ENCODE data around the gene GPR143. TPM values are rescaled to one million over a fixed set of nuclear protein-coding genes. Genes with fewer than 3 reads are reported as not detected.
"Not testable (repeated sequence)": the region's sequence is repeated elsewhere in the genome, so short reads cannot be mapped to it uniquely, and the experiment has no call there.

The GPR143 gene
- not detected for total RNA-seq

DNA sequence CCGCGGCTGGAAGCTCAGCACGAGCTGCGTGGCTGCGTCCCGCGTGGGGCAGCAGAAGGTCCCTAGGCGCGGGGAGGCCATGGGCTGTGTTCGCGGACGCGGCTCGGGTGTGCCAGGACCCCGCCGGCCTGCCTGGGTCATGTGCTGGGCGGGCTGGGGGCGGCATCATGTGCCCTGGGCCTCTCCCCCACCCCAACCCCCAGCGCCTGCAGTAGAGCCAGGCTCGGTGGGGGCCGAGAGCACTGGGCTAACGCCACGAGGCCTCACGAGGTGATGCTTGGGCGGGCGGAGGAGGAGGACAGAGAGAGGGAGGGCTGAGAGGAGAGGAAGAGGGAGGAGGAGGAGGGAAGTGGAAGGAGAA lies at the start of gene GPR143:
GPR143 (minus strand) TSS at position 111 of the 361 bp plus-strand sequence; CDS start at position 81, 30 bp downstream.
- DNase-seq (ENCODE audit: low read depth in 2 of 3, low spot score in 2 of 3): no peak

DNA sequence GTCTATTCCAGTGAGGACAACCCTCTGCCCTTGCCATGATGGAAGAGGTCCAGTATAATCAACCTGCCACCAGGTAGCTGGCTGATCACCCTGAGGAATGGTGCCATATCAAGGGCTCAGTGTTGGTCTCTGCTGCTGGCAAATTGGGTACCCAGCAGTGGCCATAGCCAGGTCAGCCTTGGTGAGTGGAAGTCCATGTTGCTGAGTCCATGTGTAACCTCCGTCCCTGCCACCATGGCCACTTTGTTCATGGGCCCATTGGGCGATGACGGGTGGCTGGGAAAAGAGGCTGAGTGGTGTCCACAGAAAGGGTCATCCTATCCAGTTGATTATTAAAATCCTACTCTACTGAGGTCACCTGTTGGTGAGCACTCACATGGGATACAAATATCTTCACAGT lies 45.4 kb upstream of the GPR143 start:
- DNase-seq (ENCODE audit: low read depth in 2 of 3, low spot score in 2 of 3): not testable (repeated sequence)

DNA sequence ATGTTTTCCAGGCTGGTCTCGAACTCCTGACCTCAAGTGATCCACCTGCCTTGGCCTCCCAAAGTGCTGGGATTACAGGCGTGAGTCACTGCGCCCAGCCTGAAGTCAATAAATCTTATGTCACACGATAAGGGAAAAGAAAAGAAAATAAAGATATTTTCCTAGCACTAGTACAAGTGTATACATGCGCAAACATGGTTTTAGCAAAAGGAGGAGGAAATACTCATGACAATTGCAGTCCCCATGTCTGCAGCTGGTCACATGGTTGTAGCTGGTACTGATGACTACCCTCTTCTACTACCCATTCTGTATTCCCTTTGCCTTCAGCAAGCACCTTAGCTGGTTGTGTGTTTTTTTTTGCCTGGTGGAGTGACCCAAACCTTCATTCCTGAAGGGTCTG lies 44.2 kb upstream of the GPR143 start:
- DNase-seq (ENCODE audit: low read depth in 2 of 3, low spot score in 2 of 3): not testable (repeated sequence)

DNA sequence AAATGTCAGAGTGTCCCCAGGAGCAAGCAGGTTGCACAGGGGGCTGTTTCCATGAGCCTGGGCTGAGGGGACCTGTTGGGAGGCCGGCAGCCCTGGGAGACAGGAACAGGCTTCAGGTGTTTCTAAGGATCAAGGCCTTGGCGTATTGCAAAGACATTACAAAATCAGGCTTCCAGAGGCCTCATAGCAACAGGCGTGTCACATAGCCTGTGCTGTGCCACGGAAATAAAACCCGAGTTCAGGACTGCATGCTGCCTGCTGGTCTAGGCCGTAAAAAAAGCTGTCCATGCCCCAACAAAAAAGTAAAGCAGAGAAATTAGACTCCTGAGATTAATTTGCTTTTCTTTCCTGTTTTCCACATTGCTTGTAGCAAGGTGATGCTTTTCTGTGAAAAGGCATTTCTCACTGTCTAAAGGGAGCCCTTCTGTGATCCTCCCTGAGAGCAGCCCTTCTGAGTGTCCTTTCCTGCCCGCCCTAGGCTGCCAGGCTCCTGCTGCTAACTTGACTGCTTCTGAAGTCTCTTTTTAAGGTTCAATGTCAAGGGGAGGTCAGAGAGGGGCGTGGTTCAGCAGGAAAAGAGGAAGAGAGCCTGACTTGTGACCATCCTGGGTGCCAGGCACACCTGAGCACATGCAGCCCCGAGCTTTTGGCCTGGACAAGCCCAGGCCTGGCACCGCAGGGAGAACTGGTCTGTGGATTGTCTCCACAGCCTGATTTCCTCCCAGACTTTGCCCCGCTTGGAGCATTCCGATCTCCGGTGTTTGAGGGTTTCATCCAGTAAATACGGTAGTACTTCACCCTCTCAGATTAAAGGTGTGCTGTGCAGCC lies 41.9 kb upstream of the GPR143 start:
- no peak for DNase-seq (ENCODE audit: low read depth in 2 of 3, low spot score in 2 of 3)

DNA sequence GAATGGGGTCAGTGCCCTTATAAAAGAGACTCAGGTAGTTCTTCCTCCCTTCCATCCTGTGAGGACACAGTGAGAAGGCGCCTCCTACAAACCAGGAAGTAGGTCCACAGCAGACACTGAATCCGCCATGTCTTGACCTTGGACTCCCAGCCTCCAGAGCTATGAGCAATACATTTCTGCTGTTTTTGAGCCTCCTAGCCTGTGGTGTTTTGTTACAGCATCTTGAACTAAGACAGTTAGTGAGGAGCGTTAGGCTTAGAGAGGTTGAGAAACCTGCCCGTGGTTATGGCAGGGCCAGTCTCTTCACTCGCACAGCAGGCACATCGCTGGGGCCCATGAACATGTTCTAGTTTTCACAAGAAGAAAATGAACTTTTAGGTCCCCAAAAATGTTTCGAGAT lies 40.3 kb upstream of the GPR143 start:
- DNase-seq (ENCODE audit: low read depth in 2 of 3, low spot score in 2 of 3): no peak

DNA sequence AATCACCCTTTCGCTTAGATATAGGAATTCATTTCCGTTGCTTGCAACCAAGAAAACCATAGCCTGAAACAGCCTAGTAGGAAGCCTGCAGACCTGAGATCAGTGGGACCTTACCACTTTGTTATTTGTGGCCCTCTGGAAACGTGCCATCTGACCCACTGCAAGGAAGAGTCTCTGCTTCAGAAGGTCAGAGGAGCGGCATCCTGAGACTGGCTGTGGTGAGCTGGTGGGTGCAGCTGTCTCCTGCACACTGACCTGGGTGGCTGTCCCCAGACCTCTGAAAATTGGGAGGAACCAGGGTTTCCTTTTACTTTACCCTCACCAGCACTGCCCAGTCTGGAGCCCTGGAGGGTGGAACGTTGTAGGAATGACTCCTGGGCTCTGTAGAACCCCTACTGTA lies 38.8 kb upstream of the GPR143 start:
- no peak for DNase-seq (ENCODE audit: low read depth in 2 of 3, low spot score in 2 of 3)

DNA sequence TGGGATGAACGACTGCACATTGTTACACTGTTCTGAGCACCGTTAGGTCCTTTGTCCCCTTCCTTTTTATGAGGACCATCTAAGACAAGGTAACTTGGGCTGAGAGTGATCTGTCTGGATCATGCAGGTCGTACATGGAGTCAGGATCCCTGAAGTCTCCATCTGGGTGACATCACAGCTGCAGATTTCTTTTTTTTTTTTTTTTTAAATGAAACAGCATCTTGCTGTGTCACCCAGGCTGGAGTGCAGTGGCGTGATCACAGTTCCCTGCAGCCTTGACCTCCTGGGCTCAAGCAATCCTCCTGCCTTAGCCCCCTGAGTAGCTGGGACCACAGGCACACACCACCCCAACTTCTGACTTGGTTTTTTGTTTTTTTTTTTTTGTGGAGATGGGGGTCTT lies 37.1 kb upstream of the GPR143 start:
- no peak for DNase-seq (ENCODE audit: low read depth in 2 of 3, low spot score in 2 of 3)

DNA sequence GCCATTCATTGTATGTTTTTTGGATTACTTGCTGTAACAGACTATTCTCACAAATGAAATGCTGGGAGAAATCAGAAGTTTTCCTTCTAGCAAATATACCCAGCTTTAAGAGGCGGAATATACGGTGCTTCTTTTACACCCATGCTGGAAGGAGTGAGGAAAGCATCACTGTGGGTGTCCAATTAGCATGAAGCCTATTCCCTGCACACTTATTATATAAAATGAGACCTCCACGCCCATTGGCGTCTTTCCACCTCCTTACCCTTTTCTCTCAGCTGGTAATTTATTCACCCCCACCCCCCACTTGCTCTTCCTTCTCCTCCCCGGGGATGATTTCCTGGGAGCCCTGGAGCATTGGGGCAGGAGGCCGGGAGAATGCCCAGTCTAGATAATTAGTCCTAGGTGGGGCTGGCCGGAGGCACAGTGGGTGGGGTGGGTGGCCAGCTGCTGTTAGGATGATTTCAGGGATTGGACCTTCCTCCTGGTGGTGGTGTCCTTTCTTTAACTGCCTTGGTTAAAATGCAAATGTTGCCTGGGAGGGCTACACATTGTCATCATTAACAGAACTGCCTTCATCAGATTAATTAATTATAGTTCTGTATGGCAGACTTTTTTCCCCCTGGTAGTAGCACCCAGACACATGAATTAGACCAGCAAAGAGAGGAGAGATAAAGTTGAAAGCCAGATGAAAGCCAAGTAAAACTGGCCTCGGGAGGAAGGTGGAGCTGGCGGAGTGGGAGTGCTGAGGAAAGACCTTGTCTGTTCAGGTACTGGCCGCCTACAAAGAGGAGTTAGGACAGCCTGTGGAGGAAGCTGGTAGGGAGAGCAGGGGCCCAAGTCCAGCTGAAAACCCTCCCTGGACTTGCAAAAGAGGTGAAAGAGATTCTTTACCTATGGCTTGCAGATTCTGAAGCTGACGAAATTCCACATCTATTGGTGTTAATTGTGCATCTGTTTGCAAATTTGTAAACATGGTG lies 32.0 kb upstream of the GPR143 start:
- no peak for DNase-seq (ENCODE audit: low read depth in 2 of 3, low spot score in 2 of 3)

DNA sequence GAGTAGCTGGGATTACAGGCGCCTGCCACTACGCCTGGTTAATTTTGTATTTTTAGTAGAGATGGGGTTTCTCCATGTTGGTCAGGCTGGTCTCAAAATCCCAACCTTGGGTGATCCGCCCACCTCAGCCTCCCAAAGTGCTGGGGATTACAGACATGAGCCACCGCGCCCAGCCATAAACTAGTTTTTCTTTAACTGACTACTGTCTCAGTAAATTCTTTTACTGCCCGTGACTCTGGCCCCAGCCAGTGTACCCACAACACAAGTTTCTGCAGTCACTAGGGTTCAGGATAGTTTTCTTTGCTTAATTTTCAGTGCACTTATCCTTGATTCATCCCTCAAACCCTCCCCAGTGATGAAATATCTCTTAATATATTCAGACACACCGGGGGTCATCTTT lies 28.8 kb upstream of the GPR143 start:
- DNase-seq (ENCODE audit: low read depth in 2 of 3, low spot score in 2 of 3): no peak

DNA sequence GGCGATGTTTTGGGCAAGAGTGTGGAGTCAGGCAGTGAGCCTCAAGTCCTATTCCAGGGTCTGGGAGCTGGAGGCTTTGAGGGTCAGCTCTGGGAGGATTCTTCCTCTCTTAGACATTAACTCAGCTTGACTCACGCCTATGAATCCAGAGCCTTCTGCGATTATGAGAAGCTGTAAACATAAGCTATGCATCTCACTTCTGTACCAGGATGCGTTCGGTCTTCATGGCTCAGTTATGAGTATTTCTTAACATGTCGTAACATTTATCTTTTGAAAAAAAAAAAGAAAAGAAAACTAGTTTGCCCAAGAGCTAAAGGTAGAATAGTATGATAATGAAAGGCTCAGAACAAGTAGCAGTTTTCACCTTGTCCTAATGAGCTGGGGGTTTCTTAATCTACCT lies 25.2 kb upstream of the GPR143 start:
- no peak for DNase-seq (ENCODE audit: low read depth in 2 of 3, low spot score in 2 of 3)

DNA sequence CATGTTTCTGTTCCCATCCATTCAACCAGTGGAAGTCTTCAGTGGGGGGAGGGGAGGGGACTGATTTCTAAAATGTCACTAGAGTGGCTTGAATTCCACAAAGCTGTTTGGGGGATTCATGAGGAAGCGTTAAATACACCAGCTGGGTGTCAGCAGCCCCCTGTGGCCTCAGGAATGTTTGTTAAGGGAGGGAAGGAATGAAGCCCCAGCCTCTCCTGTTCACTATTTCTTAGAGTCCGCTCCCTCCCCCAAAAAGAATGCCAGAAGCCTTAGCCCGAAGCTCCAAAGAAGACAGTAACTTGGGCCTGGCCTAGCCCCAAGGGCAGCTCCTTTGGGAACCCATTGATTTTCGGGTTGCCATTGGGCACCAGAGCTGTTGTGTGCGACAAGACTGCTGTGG lies 23.9 kb upstream of the GPR143 start:
- no peak for DNase-seq (ENCODE audit: low read depth in 2 of 3, low spot score in 2 of 3)

DNA sequence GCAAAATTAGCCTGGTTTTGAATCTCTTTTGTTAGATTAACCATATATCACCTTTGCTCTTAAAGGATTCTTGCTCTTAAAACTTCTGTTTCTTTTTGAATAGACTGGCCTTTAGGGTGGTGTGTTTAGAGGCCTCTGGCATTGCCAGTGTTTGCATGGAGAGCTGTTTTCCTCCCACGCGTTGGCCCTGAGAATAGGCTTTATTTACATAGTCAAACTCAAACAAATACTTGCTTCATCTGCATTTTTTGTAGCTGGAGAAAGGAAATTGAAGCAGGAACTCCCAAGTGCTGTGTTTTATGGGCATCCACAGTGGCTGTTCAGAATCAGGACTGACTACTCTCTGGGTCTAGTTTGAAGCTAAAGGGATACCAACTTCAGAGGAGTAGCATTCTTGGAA lies 23.3 kb upstream of the GPR143 start:
- no peak for DNase-seq (ENCODE audit: low read depth in 2 of 3, low spot score in 2 of 3)

DNA sequence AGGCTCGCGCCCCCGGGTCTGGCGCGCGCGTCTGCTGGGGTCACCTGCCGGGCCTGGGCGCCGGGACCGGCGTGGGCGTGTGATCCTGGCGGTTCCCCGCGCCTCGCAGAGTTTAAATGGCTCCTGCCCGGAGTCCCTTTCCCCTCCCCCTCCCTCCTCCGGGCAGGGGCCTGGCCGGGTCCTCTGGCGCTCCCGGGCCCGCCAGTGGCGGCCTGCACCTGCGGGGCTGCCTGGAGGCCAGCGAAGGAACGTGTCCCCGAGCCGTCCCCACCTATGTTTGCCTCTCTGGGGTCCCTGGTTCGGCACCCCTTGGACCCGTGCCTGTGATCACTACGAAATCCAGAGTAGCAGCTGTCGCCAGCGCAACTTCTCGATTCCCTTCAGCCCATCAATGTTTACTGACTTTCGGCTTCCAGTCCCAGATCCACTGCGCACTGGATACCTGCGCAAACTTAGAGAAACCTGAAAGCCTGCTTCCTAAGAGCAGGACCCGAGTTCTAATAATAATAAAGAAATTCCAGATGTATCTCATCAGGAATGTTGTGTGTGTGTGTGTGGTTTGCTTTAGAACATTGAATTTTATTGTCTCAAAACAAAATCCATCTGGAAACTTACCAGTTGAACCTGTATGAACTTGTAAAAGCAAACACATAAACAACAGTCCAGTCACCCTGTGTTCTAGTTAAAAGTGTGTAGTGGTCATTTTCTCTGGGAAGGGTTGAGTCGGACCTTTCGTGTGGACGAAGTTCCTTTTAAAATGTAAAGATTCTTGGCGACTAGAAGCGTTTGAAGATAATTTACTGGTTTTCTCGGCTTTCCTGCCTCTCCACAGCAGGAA lies 21.4 kb upstream of the GPR143 start:
- no peak for DNase-seq (ENCODE audit: low read depth in 2 of 3, low spot score in 2 of 3)

DNA sequence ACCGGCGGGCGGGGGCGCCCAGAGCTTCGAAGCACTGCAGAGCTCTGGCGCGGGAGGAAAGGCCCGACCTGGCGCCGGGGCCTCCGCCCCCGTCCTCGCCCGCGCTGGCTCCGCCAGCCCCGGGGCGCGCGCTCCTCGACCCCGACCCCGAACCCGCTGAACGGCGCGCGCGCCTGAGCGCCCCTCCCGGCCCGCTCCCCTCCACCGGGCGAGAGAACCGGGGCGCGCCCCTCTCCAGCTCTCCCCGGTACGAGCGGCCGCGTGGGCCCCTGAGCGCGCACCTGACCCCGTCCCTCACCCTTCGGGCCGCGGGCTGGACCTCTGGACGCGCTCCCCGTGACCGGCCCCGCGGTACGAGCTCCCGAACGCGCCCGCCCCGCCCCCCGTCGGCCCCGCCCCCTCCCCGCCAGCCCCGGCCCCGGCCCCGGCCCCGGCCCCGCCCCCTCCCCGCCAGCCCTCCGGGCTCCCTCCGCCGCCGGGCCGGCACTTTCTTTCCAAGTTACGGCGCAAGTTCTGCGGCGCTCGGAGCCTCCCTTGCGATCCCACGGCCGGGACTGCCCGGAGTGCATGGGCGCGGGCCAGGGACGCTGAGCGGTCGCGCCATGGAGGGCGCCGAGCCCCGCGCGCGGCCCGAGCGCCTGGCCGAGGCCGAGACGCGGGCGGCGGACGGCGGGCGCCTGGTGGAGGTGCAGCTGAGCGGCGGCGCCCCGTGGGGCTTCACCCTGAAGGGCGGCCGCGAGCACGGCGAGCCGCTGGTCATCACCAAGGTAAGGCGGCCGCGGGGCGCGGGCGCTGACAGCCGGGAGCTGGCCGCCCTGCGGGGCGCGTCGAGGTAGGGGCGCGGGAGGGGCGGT lies 20.5 kb upstream of the GPR143 start, which contains the start of gene SHROOM2:
SHROOM2 (plus strand) TSS at position 486 of the 854 bp plus-strand sequence; CDS start at position 603, 117 bp downstream.
- no peak for DNase-seq (ENCODE audit: low read depth in 2 of 3, low spot score in 2 of 3)

DNA sequence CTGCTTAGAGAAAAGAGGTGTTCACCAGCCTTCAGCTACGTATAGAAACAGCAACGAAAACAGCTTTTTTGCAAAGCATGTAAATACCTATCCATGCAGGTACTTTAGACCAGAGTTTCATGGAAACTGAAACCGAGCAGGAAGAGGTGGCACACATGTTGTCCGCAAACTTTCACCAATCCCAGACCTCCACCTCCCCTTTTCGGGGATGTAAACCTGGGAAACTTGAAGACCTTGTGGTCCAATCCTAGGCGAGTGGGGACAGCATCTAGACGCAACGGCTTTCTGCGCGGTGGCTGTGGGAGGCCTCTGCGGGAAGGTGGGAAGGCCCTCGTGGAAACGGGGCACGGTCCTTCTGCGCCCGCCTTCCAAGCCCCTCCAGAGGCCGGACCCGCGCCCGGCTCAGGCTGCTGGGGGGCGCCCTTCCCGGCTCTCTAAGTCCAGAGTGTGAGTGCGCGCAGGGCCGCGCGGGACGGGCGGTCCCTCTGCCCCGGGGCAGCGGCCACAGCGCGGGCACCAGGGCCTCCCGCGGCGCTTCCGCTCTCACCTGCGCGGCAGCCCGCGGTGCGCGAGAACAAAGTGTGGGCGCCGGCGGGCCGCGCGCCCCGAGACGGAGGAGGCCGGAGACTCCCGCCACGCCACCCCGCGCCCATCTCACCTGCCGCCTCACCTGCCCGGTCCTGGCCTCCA lies 19.8 kb upstream of the GPR143 start:
- no peak for DNase-seq (ENCODE audit: low read depth in 2 of 3, low spot score in 2 of 3)

DNA sequence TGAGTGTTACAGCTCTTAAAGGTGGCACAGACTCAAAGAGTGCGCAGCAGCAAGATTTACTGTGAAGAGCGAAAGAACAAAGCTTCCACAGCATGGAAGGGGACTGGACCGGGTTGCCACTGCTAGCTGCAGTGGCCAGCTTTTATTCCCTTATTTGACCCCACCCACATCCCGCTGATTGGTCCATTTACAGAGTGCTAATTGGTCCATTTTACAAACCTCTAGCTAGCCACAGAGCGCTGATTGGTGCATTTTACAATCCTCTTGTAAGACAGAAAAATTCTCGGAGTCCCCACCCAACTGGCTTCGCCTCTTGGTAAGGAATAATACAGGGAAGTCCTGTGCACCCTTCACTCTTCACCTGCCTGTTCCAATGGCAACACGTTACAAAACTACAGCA lies 18.7 kb upstream of the GPR143 start:
- DNase-seq (ENCODE audit: low read depth in 2 of 3, low spot score in 2 of 3): no peak

DNA sequence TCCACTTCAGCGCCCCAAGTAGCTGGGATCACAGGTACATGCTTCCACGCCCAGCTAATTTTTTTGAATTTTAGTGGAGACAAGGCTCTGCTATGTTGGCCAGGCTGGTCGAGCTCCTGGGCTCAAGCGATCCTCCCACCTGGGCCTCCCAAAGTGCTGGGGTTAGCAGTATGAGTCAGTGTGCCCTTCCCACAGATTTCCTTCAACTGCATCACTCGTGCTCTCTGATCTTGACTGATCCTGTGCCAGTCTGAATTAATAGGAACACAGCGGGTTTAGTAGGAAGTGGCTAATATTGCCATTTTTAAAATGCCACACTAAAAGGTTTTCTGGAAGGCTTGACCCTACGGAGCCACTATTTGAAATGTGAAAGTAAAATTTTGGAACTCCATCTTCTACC lies 16.3 kb upstream of the GPR143 start:
- no peak for DNase-seq (ENCODE audit: low read depth in 2 of 3, low spot score in 2 of 3)

DNA sequence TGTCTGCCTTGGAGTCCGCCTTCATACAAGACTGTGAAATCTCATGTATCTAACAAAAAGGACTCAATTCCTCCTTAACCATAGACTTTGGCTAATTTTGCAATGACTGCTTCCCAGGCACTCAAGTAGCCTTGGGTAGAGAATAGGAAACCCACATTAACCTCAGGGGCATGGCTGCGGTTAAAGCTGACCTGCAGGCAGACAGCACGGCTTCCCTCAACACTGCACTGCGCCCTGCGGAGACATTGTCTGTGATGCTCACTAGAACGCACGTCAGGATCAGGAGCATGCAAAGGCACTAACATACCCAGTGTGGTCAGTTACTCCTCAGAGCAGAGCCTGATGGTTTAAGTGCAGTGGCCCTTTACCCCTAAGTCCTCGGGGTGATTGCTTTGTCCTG lies 10.3 kb upstream of the GPR143 start:
- DNase-seq (ENCODE audit: low read depth in 2 of 3, low spot score in 2 of 3): peak in 2 of 3 donors; percentile 24 to 36

DNA sequence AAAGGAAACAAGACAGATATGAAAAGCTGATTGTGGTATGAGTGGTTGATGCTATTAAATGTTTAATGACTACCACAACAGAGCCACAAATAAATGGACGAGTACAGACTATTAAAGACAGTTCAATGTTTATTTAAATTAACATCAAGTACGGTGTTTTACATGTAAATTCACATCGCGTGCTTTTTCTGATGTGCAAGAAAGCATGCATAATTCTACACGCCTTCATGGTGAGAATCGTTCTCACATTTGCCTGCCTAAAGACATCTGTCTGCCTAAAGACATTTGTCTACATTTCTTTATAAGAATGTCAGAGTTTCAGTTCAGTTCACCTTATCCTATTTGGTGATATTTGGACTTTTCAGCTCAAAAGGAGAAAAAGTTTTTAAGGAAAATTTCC lies 7.3 kb upstream of the GPR143 start:
- no peak for DNase-seq (ENCODE audit: low read depth in 2 of 3, low spot score in 2 of 3)
